B cell (primary cell): ENCODE results near the gene MAN2A1. TPM values are rescaled to one million over a fixed set of nuclear protein-coding genes. Genes with fewer than 3 reads are reported as not detected.

ENCODE experiments used
- ATAC-seq: fragments of 200-7000 bp; cut with Tn5 transposase; one replicate; pipeline ENCODE4 v1.10.0; 2021; ENCODE audit warnings: low read depth, mild to moderate bottlenecking, moderate number of reproducible peaks, moderate library complexity
- CTCF ChIA-PET: fragments of 350-600 bp; sonication (Branson Sonifier 250); formaldehyde crosslinking; loops from one replicate; lab custom pipeline; 2021; ENCODE audit warnings: antibody characterized with exemption, inconsistent platforms; lab: Charles Lee
- POLR2A ChIA-PET: fragments of 350-600 bp; sonication (Branson Sonifier 250); formaldehyde crosslinking; loops from one replicate; lab custom pipeline; 2021; ENCODE audit warnings: antibody characterized with exemption; lab: Charles Lee
- DNase-seq: peaks from one replicate; pipeline ENCODE4 v3.0.0; 2013
- H2AFZ ChIP-seq: 2 replicates; pipeline ENCODE4 v1.6.1; 2012; ENCODE audit warnings: mild to moderate bottlenecking, low read depth, low read length; ENCODE audit not compliant: insufficient read depth, poor library complexity, severe bottlenecking
- H3K27ac ChIP-seq, 2 donors: 1 replicate in 1 of 2; 2 replicates in 1 of 2; pipeline ENCODE4 v1.5.1; 2012 to 2013; ENCODE audit warnings: low read length in 2 of 2, mild to moderate bottlenecking in 2 of 2, moderate library complexity in 1 of 2
- H3K27me3 ChIP-seq, 4 experiments: fragments of 200-600 bp in 1 of 4; sonication (generic) in 1 of 4; replicated peaks in 1 of 4; 1 replicate in 2 of 4; 2 replicates in 2 of 4; pipeline versions ENCODE4 v1.6.1 to v1.7.0; 2013 to 2016; ENCODE audit warnings: low read length in 3 of 4, mild to moderate bottlenecking in 2 of 4, mixed read lengths in 1 of 4, moderate library complexity in 1 of 4; ENCODE audit not compliant: insufficient read depth in 4 of 4, control insufficient read depth in 3 of 4; ENCODE audit errors: control extremely low read depth in 1 of 4
- H3K36me3 ChIP-seq, 2 experiments: replicated peaks in 1 of 2; 1 replicate in 1 of 2; 2 replicates in 1 of 2; pipeline versions ENCODE4 v1.6.1 to v1.7.1; 2013; ENCODE audit warnings: low read length in 1 of 2; ENCODE audit not compliant: insufficient read depth in 2 of 2, control insufficient read depth in 1 of 2; ENCODE audit errors: control extremely low read depth in 1 of 2, extremely low read depth in 1 of 2
- H3K4me1 ChIP-seq, 2 donors: fragments of 200-600 bp in 1 of 2; sonication (generic) in 1 of 2; 1 replicate in 1 of 2; 2 replicates in 1 of 2; pipeline versions ENCODE4 v1.5.1 to v1.6.1; 2013 to 2017; ENCODE audit warnings: low read length in 2 of 2; ENCODE audit not compliant: control insufficient read depth in 2 of 2, insufficient read depth in 2 of 2
- H3K4me2 ChIP-seq: replicated peaks from 2 replicates; pipeline ENCODE3; 2012; ENCODE audit warnings: mild to moderate bottlenecking, low read depth, low read length; ENCODE audit not compliant: poor library complexity, severe bottlenecking
- H3K4me3 ChIP-seq, 5 experiments: fragments of 200-600 bp in 1 of 5; sonication (generic) in 1 of 5; 1 replicate in 3 of 5; 2 replicates in 2 of 5; pipeline versions ENCODE4 v1.5.1 to v1.7.0; 2011 to 2016; ENCODE audit warnings: low read length in 4 of 5, mild to moderate bottlenecking in 4 of 5, low read depth in 2 of 5, control low read depth in 1 of 5, moderate library complexity in 1 of 5; ENCODE audit not compliant: insufficient read depth in 1 of 5; ENCODE audit errors: control extremely low read depth in 1 of 5, extremely low read depth in 1 of 5
- H3K79me2 ChIP-seq: fragments of 200-600 bp; sonication (generic); one replicate; pipeline ENCODE4 v1.6.0; 2016; ENCODE audit warnings: low read length; ENCODE audit not compliant: control insufficient read depth, insufficient read depth
- H3K9ac ChIP-seq: fragments of 200-600 bp; sonication (generic); 2 replicates; pipeline ENCODE4 v1.6.1; 2017; ENCODE audit warnings: mild to moderate bottlenecking, low read length, moderate library complexity
- H3K9me3 ChIP-seq, 3 donors: one replicate each; pipeline versions ENCODE4 v1.6.1 to v1.7.1; 2013; ENCODE audit warnings: low read length in 2 of 3; ENCODE audit not compliant: control insufficient read depth in 2 of 3, insufficient read depth in 1 of 3; ENCODE audit errors: control extremely low read depth in 1 of 3
- H4K20me1 ChIP-seq: 2 replicates; pipeline ENCODE4 v1.6.0; 2012; ENCODE audit warnings: mild to moderate bottlenecking, low read length; ENCODE audit not compliant: insufficient read depth, control insufficient read depth, poor library complexity, severe bottlenecking
- H3K27ac Mint-ChIP-seq: one replicate; pipeline ENCODE4 v1.8.0; 2021; ENCODE audit warnings: mixed read lengths
- H3K27me3 Mint-ChIP-seq: one replicate; pipeline ENCODE4 v1.8.0; 2021; ENCODE audit warnings: mixed read lengths
- H3K4me1 Mint-ChIP-seq: one replicate; pipeline ENCODE4 v1.8.0; 2021; ENCODE audit warnings: mixed read lengths
- H3K4me3 Mint-ChIP-seq: one replicate; pipeline ENCODE4 v1.8.0; 2021; ENCODE audit warnings: mixed read lengths
- H3K9me3 Mint-ChIP-seq: one replicate; pipeline ENCODE4 v1.8.0; 2022; ENCODE audit warnings: mixed read lengths; ENCODE audit not compliant: insufficient read depth
- CTCF ChIP-seq: fragments of 200-600 bp; IDR thresholded peaks from one replicate; pipeline ENCODE4 v1.8.0; 2022; ENCODE audit warnings: antibody characterized with exemption, mild to moderate bottlenecking
- EZH2 ChIP-seq: IDR thresholded peaks from 2 replicates; pipeline ENCODE4 v1.6.1; 2012; ENCODE audit warnings: borderline replicate concordance, low read depth, mild to moderate bottlenecking, moderate library complexity, low read length; ENCODE audit not compliant: insufficient read depth, poor library complexity, severe bottlenecking
- WGBS: methylation state at CpG from one replicate; pipeline ENCODE4 v1.1.5; 2013; ENCODE audit warnings: missing lambda C conversion rate; ENCODE audit not compliant: insufficient coverage; 5-methylcytosine and 5-hydroxymethylcytosine counted together
- intact Hi-C: fragments of 100-400 bp; cut with micrococcal nuclease; formaldehyde crosslinking; loops from one replicate; pipeline ENCODE4 v1.10.0; 2022
- polyA plus RNA-seq: library from polyadenylated mRNA; depleted of rRNA; stranded (reverse); fragments of >200 nt; gene quantifications from 2 replicates; pipeline ENCODE4 v1.2.3, GENCODE V29; 2012
- total RNA-seq, 2 donors: library from RNA; stranded (reverse); fragments of 120-200 nt in 1 of 2; gene quantifications; 1 replicate in 1 of 2; 2 replicates in 1 of 2; pipeline versions ENCODE4 v1.2.3 to v1.2.4, GENCODE V29; 2013 to 2022

Gene MAN2A1
- total and polyA plus RNA-seq, 2 donors (not counting 1 experiment from before 2014, with no cell fraction given) = 12.7 to 55.0 TPM

GRCh38 chr5:109826426-109826825, 136.7 kb downstream of the MAN2A1 start:
- Histone ChIP-seq H3K9me3 (no peaks in the 10 kb centered on the region), H3K9ac (no peak overlapping the region), H3K79me2 (no peaks in the 10 kb centered on the region), H3K4me3 (no peak overlapping the region), H3K27ac (no peak overlapping the region), H3K36me3 (peaks cover 9 to 54% of the 10 kb centered on the region in 2 experiments), H3K27me3 (no peaks in the 10 kb centered on the region), H2AFZ (no peak overlapping the region), H3K4me1 (no peaks in the 10 kb centered on the region), H3K4me2 (no peak overlapping the region), H4K20me1 (no peaks in the 10 kb centered on the region)
- ChIA-PET POLR2A (no interaction called here), CTCF (no interaction called here)
- no peak for TF ChIP-seq CTCF
- TF ChIP-seq EZH2 = no peak
- DNase-seq (no peak), ATAC-seq (no peak)
- Mint-ChIP-seq H3K4me1 (no peaks in the 10 kb centered on the region), H3K27me3 (no peaks in the 10 kb centered on the region), H3K27ac (no peak overlapping the region), H3K9me3 (no peaks in the 10 kb centered on the region), H3K4me3 (no peak overlapping the region)
- WGBS = 100% methylated on average over 4 of the region's 6 CpGs
- intact Hi-C loops = no loop called here

- H3K4me1 Mint-ChIP-seq = peaks cover 1% of the 10 kb centered on the region
- Histone ChIP-seq H3K4me3 (no peak overlapping the region), H3K9me3 (peaks cover 0 to 11% (median 0%) of the 10 kb centered on the region in 3 donors), H3K4me1 (no peaks in the 10 kb centered on the region), H3K79me2 (no peaks in the 10 kb centered on the region), H3K9ac (no peak overlapping the region), H3K27me3 (no peaks in the 10 kb centered on the region), H4K20me1 (no peaks in the 10 kb centered on the region), H3K36me3 (peaks cover 9 to 42% of the 10 kb centered on the region in 2 experiments), H3K27ac (no peak overlapping the region), H2AFZ (no peak overlapping the region), H3K4me2 (no peak overlapping the region)
- ATAC-seq = no peak
- no peaks in the 10 kb centered on the region for H3K27me3 Mint-ChIP-seq
- DNase-seq = no peak
- intact Hi-C loops = no loop called here
- POLR2A ChIA-PET = no interaction called here
- CTCF ChIA-PET = no interaction called here
- H3K9me3 Mint-ChIP-seq = no peaks in the 10 kb centered on the region
- no peak overlapping the region for H3K4me3 Mint-ChIP-seq
- no peak overlapping the region for H3K27ac Mint-ChIP-seq
- TF ChIP-seq EZH2 (no peak), CTCF (no peak)
Measured at GRCh38 chr5:109829331-109829730, 139.6 kb downstream of the MAN2A1 start.
